Fibroblast of villous mesenchyme (primary cell): ENCODE data around the gene PYGO1. TPM values are rescaled to one million over a fixed set of nuclear protein-coding genes. Genes with fewer than 3 reads are reported as not detected.

Experiments used
- DNase-seq: peaks from one replicate; pipeline ENCODE4 v3.0.0-alpha.2; 2010; ENCODE audit warnings: low read depth
- H3K4me3 ChIP-seq: 2 replicates; pipeline ENCODE4 v1.5.1; 2011; ENCODE audit warnings: low read depth, mild to moderate bottlenecking, low read length
- CTCF ChIP-seq: IDR thresholded peaks from 2 replicates; pipeline ENCODE4 v1.5.1; 2012; ENCODE audit warnings: low read depth, mild to moderate bottlenecking, low read length; ENCODE audit not compliant: insufficient read depth
- total RNA-seq: library from RNA; depleted of rRNA; stranded (reverse); fragments of >200 nt; gene quantifications from 2 replicates; pipeline ENCODE4 v1.2.3, GENCODE V29; 2012

Gene PYGO1
- total RNA-seq, 1 donor = 12.5 TPM

GRCh38 chr15:55627730-55628368 is 39.7 kb upstream of the PYGO1 start:
- DNase-seq = peak; percentile 98
- TF ChIP-seq CTCF = no peak
- no peak overlapping the region for H3K4me3 ChIP-seq

GRCh38 chr15:55619783-55620182 is 31.6 kb upstream of the PYGO1 start:
- no peak for DNase-seq
- no peak for TF ChIP-seq CTCF
- H3K4me3 ChIP-seq = no peak overlapping the region

- no peak for TF ChIP-seq CTCF
- no peak overlapping the region for H3K4me3 ChIP-seq
- no peak for DNase-seq
These were observed 30.2 kb upstream of the PYGO1 start for GRCh38 chr15:55618387-55618786.

- no peak for TF ChIP-seq CTCF
- no peak for DNase-seq
- no peak overlapping the region for H3K4me3 ChIP-seq
These were observed 27.3 kb upstream of the PYGO1 start for GRCh38 chr15:55615445-55615844.

GRCh38 chr15:55613727-55614126 is 25.6 kb upstream of the PYGO1 start:
- no peak for TF ChIP-seq CTCF
- DNase-seq = no peak

GRCh38 chr15:55606214-55606613 is 18.1 kb upstream of the PYGO1 start:
- H3K4me3 ChIP-seq = no peak overlapping the region
- no peak for DNase-seq
- no peak for TF ChIP-seq CTCF

More at GRCh38 chr15:55613727-55614126, 25.6 kb upstream of the PYGO1 start:
- no peak overlapping the region for H3K4me3 ChIP-seq

- no peak for DNase-seq
- no peak for TF ChIP-seq CTCF
- no peak overlapping the region for H3K4me3 ChIP-seq
These were observed 13.2 kb upstream of the PYGO1 start for GRCh38 chr15:55601374-55601773.
